ENCODE results near the gene COL19A1.
"Not testable (repeated sequence)": the region's sequence is repeated elsewhere in the genome, so short reads cannot be mapped to it uniquely, and the experiment has no call there.

- not testable (repeated sequence) for TF ChIP-seq ZNF280B (CRISPR knock-in tag; IDR thresholded peaks at IDR 0.05); CTCF (IDR thresholded peaks at IDR 0.05 in 2 of 3, conservative IDR thresholded peaks at IDR 0.05 in 1 of 3; ENCODE audit: insufficient read depth in 2 of 3, low read depth in 1 of 3, low read length in 3 of 3); ZNF830 (CRISPR knock-in tag; IDR thresholded peaks at IDR 0.05); ZBTB11 (CRISPR knock-in tag; IDR thresholded peaks at IDR 0.05); MAFK (IDR thresholded peaks at IDR 0.05; ENCODE audit: low read length); FOXJ2 (tag; IDR thresholded peaks at IDR 0.05); ZNF311 (CRISPR knock-in tag; IDR thresholded peaks at IDR 0.05); GABPA (tag; conservative IDR thresholded peaks at IDR 0.05; ENCODE audit: low read depth); BRD4 (IDR thresholded peaks at IDR 0.05)
These were observed 99.6 kb downstream of the COL19A1 start for GRCh38 chr6:69965974-69966373.
